ENCODE results near the gene YAE1.

YAE1 gene

DNA sequence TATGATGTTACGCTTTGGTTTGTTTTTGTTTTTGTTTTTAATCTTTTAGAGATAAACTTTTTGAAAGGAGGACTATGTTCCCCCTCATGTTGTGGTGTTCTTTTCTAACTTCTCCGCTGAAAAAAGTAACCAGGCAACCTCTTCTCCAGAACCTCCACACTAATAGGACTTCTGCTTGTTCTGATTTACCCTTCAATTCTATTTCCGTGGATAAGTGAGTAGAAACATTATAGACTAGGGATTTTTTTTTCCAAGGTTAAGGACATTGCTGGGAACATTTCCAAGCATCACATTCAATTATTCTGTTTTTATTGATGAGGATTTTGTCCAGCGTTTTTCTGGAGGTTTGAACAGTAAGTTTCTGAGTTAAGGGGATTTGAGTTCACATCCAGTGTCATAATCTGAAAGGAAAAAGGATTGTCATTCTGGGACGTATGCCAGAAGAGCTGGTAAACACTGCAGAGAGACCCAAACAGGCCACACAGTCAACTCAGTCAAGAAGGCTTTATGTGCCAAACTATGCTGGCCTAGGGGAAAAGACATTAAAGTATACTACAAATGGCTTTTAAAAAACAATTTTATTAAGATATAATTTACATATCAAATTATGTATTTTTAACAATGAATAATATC, 28.9 kb downstream of the YAE1 start:
- no peak overlapping the region for H3K9ac ChIP-seq
- no peaks in the 10 kb centered on the region for H3K27me3 ChIP-seq (ENCODE audit: control insufficient read depth, insufficient read depth, low read length)
- no peaks in the 10 kb centered on the region for H3K79me2 ChIP-seq
- H3K27ac ChIP-seq, result no peak overlapping the region
- H3K4me2 ChIP-seq (ENCODE audit: low read length), result no peak overlapping the region
- no peaks in the 10 kb centered on the region for H3K4me1 ChIP-seq
- TF ChIP-seq, protein P1, sequence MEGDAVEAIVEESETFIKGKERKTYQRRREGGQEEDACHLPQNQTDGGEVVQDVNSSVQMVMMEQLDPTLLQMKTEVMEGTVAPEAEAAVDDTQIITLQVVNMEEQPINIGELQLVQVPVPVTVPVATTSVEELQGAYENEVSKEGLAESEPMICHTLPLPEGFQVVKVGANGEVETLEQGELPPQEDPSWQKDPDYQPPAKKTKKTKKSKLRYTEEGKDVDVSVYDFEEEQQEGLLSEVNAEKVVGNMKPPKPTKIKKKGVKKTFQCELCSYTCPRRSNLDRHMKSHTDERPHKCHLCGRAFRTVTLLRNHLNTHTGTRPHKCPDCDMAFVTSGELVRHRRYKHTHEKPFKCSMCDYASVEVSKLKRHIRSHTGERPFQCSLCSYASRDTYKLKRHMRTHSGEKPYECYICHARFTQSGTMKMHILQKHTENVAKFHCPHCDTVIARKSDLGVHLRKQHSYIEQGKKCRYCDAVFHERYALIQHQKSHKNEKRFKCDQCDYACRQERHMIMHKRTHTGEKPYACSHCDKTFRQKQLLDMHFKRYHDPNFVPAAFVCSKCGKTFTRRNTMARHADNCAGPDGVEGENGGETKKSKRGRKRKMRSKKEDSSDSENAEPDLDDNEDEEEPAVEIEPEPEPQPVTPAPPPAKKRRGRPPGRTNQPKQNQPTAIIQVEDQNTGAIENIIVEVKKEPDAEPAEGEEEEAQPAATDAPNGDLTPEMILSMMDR (IDR thresholded peaks at IDR 0.05), result no peak
- no peaks in the 10 kb centered on the region for H3K36me3 ChIP-seq (ENCODE audit: control insufficient read depth, insufficient read depth, low read length)
- no peaks in the 10 kb centered on the region for H3K9me3 ChIP-seq (ENCODE audit: control insufficient read depth, low read length)
- no peak overlapping the region for H3K4me3 ChIP-seq (ENCODE audit: low read depth, low read length)
- no peak overlapping the region for H2AFZ ChIP-seq

DNA sequence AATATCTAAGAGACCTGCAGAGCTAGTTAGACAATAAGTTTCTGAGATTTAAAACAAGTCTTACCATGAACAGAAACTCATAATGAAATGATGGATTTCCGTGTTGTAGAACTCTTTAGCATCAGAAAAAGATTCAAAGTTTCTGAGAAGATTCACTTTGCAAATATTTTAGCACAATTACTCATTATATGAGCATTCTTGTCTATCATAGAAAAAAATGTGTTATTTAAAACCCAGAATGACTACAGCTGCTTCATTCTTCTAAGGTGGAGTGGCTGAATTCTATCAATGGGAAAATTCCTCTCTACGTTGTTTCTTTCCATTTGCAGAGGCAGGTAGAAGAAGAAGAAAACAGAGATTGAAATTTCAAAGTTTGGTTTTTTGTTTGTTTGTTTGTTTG, 36.1 kb downstream of the YAE1 start:
- Histone ChIP-seq H3K27me3 (ENCODE audit: control insufficient read depth, insufficient read depth, low read length) (no peaks in the 10 kb centered on the region), H3K36me3 (ENCODE audit: control insufficient read depth, insufficient read depth, low read length) (no peaks in the 10 kb centered on the region), H2AFZ (no peak overlapping the region), H3K79me2 (no peaks in the 10 kb centered on the region), H3K9me3 (ENCODE audit: control insufficient read depth, low read length) (no peaks in the 10 kb centered on the region), H3K4me1 (no peaks in the 10 kb centered on the region), H3K9ac (no peak overlapping the region), H3K4me2 (ENCODE audit: low read length) (no peak overlapping the region), H3K27ac (no peak overlapping the region), H3K4me3 (ENCODE audit: low read depth, low read length) (no peak overlapping the region)
- TF ChIP-seq, protein P1 (IDR thresholded peaks at IDR 0.05), result no peak

DNA sequence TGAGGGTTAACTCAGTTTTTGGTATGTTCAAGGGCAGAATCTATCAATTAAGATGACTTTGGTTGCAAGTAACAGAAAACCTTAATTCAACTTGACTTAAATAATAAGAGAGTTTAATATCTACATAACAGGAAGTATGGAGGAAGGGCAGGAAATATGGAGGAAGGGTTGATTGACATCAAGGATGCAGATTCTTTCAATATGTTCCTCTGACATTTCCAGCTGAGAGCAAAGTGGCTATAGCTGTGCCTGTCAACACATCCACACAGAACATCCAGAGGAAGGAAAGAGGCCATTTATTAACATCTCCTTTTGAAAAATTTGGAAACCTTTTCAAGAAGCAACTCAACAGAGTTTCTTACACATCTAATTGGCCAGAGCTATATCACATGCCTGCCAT, 37.7 kb downstream of the YAE1 start:
- no peaks in the 10 kb centered on the region for H3K36me3 ChIP-seq (ENCODE audit: control insufficient read depth, insufficient read depth, low read length)
- H3K27me3 ChIP-seq (ENCODE audit: control insufficient read depth, insufficient read depth, low read length), result no peaks in the 10 kb centered on the region
- no peak overlapping the region for H3K27ac ChIP-seq
- no peaks in the 10 kb centered on the region for H3K79me2 ChIP-seq
- H3K9me3 ChIP-seq (ENCODE audit: control insufficient read depth, low read length), result no peaks in the 10 kb centered on the region
- no peaks in the 10 kb centered on the region for H3K4me1 ChIP-seq
- H3K4me3 ChIP-seq (ENCODE audit: low read depth, low read length), result no peak overlapping the region
- H3K9ac ChIP-seq, result no peak overlapping the region
- H2AFZ ChIP-seq, result no peak overlapping the region
- H3K4me2 ChIP-seq (ENCODE audit: low read length), result no peak overlapping the region
- TF ChIP-seq, protein P1 (IDR thresholded peaks at IDR 0.05), result no peak

DNA sequence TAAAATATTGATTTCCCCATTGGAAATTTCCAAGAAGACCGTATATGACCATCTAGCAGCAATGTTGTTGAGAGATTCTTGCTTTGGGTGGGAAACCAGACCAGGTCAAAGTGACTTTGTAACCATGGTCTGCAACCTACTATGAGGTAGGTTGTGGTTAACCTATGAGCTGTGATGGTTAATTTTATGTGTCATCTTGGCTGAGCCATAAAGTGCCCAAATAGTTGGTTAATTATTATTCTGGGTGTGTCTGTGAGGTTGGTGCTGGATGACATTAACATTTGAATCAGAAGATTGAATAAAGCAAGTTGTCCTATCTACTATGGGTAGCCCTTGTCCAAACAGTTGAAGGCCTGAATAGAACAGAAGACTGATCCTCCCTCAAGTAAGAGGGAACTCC, 38.9 kb downstream of the YAE1 start:
- H3K4me1 ChIP-seq, result no peaks in the 10 kb centered on the region
- no peaks in the 10 kb centered on the region for H3K27me3 ChIP-seq (ENCODE audit: control insufficient read depth, insufficient read depth, low read length)
- TF ChIP-seq, protein P1 (IDR thresholded peaks at IDR 0.05), result no peak
- H2AFZ ChIP-seq, result no peak overlapping the region
- H3K4me2 ChIP-seq (ENCODE audit: low read length), result no peak overlapping the region
- no peaks in the 10 kb centered on the region for H3K36me3 ChIP-seq (ENCODE audit: control insufficient read depth, insufficient read depth, low read length)
- no peak overlapping the region for H3K4me3 ChIP-seq (ENCODE audit: low read depth, low read length)
- no peak overlapping the region for H3K9ac ChIP-seq
- H3K9me3 ChIP-seq (ENCODE audit: control insufficient read depth, low read length), result no peaks in the 10 kb centered on the region
- no peaks in the 10 kb centered on the region for H3K79me2 ChIP-seq
- H3K27ac ChIP-seq, result no peak overlapping the region

DNA sequence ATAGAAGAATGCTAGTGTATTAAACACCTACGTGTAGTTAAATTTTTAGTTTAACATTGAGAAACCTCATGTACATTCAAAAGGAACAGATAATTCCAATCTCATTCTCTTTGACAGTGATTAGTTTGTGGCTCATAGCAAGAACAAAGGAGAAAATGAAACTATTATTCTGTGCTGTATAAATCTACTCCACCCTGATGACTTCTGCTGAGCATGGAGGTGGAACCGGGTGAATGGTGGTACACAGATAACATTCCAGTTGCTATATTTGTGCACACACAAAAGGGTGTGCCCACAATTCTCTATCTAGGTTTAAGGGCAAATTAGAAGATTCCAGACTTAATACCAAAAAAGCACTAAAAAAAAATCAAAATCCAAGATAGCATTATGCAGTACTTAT, 40.1 kb downstream of the YAE1 start:
- no peak overlapping the region for H3K27ac ChIP-seq
- H3K9ac ChIP-seq, result no peak overlapping the region
- H2AFZ ChIP-seq, result no peak overlapping the region
- H3K36me3 ChIP-seq (ENCODE audit: control insufficient read depth, insufficient read depth, low read length), result no peaks in the 10 kb centered on the region
- no peak overlapping the region for H3K4me2 ChIP-seq (ENCODE audit: low read length)
- TF ChIP-seq, protein P1 (IDR thresholded peaks at IDR 0.05), result no peak
- no peaks in the 10 kb centered on the region for H3K9me3 ChIP-seq (ENCODE audit: control insufficient read depth, low read length)
- H3K4me1 ChIP-seq, result no peaks in the 10 kb centered on the region
- no peaks in the 10 kb centered on the region for H3K27me3 ChIP-seq (ENCODE audit: control insufficient read depth, insufficient read depth, low read length)
- H3K4me3 ChIP-seq (ENCODE audit: low read depth, low read length), result no peak overlapping the region
- no peaks in the 10 kb centered on the region for H3K79me2 ChIP-seq
